HL-60 (cell line): Measurements from ENCODE around the gene SLC5A9.

Experiments used
- GABPA ChIP-seq: IDR thresholded peaks from 2 replicates; pipeline ENCODE4 v1.6.1; 2012; ENCODE audit warnings: low read depth
- POLR2AphosphoS5 ChIP-seq: IDR thresholded peaks from 2 replicates; pipeline ENCODE4 v1.6.1; 2012; ENCODE audit warnings: low read depth
- TF ChIP-seq, protein P1 (sequence below): IDR thresholded peaks from one replicate; pipeline ENCODE4 v1.5.1; 2011; ENCODE audit warnings: low read length, control low read depth, inconsistent platforms; ENCODE audit not compliant: insufficient read depth
- TF ChIP-seq, protein P2 (sequence below): IDR thresholded peaks from 2 replicates; pipeline ENCODE4 v1.6.1; 2012; ENCODE audit warnings: low read depth; ENCODE audit not compliant: insufficient replicate concordance

- TF ChIP-seq, protein P1, sequence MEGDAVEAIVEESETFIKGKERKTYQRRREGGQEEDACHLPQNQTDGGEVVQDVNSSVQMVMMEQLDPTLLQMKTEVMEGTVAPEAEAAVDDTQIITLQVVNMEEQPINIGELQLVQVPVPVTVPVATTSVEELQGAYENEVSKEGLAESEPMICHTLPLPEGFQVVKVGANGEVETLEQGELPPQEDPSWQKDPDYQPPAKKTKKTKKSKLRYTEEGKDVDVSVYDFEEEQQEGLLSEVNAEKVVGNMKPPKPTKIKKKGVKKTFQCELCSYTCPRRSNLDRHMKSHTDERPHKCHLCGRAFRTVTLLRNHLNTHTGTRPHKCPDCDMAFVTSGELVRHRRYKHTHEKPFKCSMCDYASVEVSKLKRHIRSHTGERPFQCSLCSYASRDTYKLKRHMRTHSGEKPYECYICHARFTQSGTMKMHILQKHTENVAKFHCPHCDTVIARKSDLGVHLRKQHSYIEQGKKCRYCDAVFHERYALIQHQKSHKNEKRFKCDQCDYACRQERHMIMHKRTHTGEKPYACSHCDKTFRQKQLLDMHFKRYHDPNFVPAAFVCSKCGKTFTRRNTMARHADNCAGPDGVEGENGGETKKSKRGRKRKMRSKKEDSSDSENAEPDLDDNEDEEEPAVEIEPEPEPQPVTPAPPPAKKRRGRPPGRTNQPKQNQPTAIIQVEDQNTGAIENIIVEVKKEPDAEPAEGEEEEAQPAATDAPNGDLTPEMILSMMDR: no peak
- no peak for TF ChIP-seq POLR2AphosphoS5
- TF ChIP-seq, protein P2, sequence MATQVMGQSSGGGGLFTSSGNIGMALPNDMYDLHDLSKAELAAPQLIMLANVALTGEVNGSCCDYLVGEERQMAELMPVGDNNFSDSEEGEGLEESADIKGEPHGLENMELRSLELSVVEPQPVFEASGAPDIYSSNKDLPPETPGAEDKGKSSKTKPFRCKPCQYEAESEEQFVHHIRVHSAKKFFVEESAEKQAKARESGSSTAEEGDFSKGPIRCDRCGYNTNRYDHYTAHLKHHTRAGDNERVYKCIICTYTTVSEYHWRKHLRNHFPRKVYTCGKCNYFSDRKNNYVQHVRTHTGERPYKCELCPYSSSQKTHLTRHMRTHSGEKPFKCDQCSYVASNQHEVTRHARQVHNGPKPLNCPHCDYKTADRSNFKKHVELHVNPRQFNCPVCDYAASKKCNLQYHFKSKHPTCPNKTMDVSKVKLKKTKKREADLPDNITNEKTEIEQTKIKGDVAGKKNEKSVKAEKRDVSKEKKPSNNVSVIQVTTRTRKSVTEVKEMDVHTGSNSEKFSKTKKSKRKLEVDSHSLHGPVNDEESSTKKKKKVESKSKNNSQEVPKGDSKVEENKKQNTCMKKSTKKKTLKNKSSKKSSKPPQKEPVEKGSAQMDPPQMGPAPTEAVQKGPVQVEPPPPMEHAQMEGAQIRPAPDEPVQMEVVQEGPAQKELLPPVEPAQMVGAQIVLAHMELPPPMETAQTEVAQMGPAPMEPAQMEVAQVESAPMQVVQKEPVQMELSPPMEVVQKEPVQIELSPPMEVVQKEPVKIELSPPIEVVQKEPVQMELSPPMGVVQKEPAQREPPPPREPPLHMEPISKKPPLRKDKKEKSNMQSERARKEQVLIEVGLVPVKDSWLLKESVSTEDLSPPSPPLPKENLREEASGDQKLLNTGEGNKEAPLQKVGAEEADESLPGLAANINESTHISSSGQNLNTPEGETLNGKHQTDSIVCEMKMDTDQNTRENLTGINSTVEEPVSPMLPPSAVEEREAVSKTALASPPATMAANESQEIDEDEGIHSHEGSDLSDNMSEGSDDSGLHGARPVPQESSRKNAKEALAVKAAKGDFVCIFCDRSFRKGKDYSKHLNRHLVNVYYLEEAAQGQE: no peak
- TF ChIP-seq GABPA: no peak
Observed at GRCh38 chr1:48205522-48205921, 17.0 kb upstream of the SLC5A9 start.
